Karpas-422 (cell line): ENCODE data around the gene CD300LB. TPM values are rescaled to one million over a fixed set of nuclear protein-coding genes. Genes with fewer than 3 reads are reported as not detected.

Experiments
- DNase-seq: peaks from one replicate; pipeline ENCODE4 v3.0.0-alpha.2; 2015
- H2AFZ ChIP-seq: fragments of 200-600 bp; sonication (generic); 2 replicates; pipeline ENCODE4 v1.6.1; 2014; ENCODE audit warnings: antibody characterized with exemption, low read length, mixed read lengths
- H3K27ac ChIP-seq: fragments of 200-600 bp; sonication (generic); 2 replicates; pipeline ENCODE4 v1.5.1; 2014; ENCODE audit warnings: mild to moderate bottlenecking, low read length, moderate library complexity
- H3K27me3 ChIP-seq: fragments of 200-600 bp; sonication (generic); 2 replicates; pipeline ENCODE4 v1.6.1; 2014; ENCODE audit warnings: low read length, mixed read lengths
- H3K36me3 ChIP-seq: fragments of 200-600 bp; sonication (generic); 2 replicates; pipeline ENCODE4 v1.6.1; 2014; ENCODE audit warnings: low read length, mixed read lengths; ENCODE audit not compliant: insufficient read depth
- H3K4me1 ChIP-seq: fragments of 200-600 bp; sonication (generic); 2 replicates; pipeline ENCODE4 v1.6.1; 2014; ENCODE audit warnings: mild to moderate bottlenecking, low read length, mixed read lengths
- H3K4me2 ChIP-seq: fragments of 200-600 bp; sonication (generic); 2 replicates; pipeline ENCODE4 v1.6.1; 2014; ENCODE audit warnings: low read length, low read depth, mild to moderate bottlenecking; ENCODE audit not compliant: poor library complexity, severe bottlenecking
- H3K4me3 ChIP-seq: fragments of 200-600 bp; sonication (generic); 2 replicates; pipeline ENCODE4 v1.5.1; 2014; ENCODE audit warnings: mild to moderate bottlenecking, antibody characterized with exemption, low read length, mixed read lengths
- H3K79me2 ChIP-seq: fragments of 200-600 bp; sonication (generic); 2 replicates; pipeline ENCODE4 v1.6.1; 2014; ENCODE audit warnings: mild to moderate bottlenecking, low read length, mixed read lengths
- H3K9ac ChIP-seq: fragments of 200-600 bp; sonication (generic); 2 replicates; pipeline ENCODE4 v1.6.0; 2014; ENCODE audit warnings: low read length
- H3K9me2 ChIP-seq: fragments of 200-600 bp; sonication (generic), shearing (Covaris generic); replicated peaks from 2 replicates; pipeline ENCODE4 v1.6.0; 2014; ENCODE audit warnings: mild to moderate bottlenecking, low read length, moderate library complexity; ENCODE audit not compliant: insufficient read depth
- H3K9me3 ChIP-seq: fragments of 300-700, 200-600 bp; sonication (generic); 2 replicates; pipeline ENCODE4 v1.6.1; 2014; ENCODE audit warnings: low read length, mixed read lengths
- H4K20me1 ChIP-seq: fragments of 200-600 bp; sonication (generic); 2 replicates; pipeline ENCODE4 v1.6.1; 2014; ENCODE audit warnings: mild to moderate bottlenecking, antibody characterized with exemption, low read length, low read depth; ENCODE audit not compliant: insufficient read depth
- total RNA-seq: library from RNA; depleted of rRNA; stranded (reverse); fragments of >200 nt; shearing (Covaris generic); gene quantifications from 2 replicates; pipeline ENCODE4 v1.2.3, GENCODE V29; 2014; ENCODE audit warnings: low replicate concordance

The CD300LB gene
- total RNA-seq, 1 experiment from 2014 or later: not detected

DNA sequence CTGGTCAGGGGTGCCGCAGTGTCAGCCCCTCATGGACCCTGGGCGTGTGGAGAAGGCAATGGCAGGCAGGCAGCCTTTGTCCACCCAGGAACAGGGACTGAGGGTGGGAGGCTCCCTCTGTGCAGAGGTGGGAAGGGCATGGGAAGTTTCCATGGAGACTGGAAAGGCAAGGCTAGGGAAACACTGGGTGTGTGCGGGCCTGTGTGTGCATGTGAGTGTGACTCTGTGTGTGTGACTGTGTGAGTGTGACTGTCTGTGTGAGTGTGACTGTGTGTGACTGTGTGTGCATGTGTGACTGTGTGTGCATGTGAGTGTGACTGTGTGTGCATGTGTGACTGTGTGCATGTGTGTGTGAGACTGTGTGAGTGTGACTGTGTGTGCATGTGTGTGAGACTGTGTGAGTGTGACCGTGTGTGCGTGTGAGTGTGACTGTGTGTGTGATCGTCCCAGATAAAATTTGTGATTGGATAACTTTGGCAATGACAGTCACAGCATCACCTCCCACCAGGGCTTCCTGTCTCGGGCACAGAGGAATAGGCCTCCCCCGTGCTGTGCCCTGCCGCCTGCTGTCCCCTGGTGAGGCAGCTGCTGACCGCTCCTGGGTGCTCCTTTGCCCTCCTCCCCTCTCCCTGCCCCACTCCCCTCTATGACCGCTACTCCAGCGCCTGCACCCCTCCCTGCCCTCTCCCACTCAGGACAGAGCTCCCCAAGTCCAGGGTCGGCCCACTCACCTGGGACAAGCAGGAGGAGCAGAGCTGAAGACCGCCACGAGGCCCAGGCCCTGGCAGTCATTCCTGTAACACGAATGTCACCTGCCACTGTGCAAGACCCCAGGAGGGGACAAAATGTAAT lies 13.9 kb upstream of the CD300LB start:
- H3K4me3 ChIP-seq: no peak overlapping the region
- H3K4me2 ChIP-seq: no peak overlapping the region
- H2AFZ ChIP-seq: no peak overlapping the region
- H3K27me3 ChIP-seq: no peaks in the 10 kb centered on the region
- no peaks in the 10 kb centered on the region for H3K9me2 ChIP-seq
- no peaks in the 10 kb centered on the region for H3K79me2 ChIP-seq
- H3K27ac ChIP-seq: no peak overlapping the region
- DNase-seq: no peak
- no peaks in the 10 kb centered on the region for H3K9me3 ChIP-seq
- no peaks in the 10 kb centered on the region for H3K36me3 ChIP-seq
- no peaks in the 10 kb centered on the region for H4K20me1 ChIP-seq
- no peak overlapping the region for H3K9ac ChIP-seq
- no peaks in the 10 kb centered on the region for H3K4me1 ChIP-seq

DNA sequence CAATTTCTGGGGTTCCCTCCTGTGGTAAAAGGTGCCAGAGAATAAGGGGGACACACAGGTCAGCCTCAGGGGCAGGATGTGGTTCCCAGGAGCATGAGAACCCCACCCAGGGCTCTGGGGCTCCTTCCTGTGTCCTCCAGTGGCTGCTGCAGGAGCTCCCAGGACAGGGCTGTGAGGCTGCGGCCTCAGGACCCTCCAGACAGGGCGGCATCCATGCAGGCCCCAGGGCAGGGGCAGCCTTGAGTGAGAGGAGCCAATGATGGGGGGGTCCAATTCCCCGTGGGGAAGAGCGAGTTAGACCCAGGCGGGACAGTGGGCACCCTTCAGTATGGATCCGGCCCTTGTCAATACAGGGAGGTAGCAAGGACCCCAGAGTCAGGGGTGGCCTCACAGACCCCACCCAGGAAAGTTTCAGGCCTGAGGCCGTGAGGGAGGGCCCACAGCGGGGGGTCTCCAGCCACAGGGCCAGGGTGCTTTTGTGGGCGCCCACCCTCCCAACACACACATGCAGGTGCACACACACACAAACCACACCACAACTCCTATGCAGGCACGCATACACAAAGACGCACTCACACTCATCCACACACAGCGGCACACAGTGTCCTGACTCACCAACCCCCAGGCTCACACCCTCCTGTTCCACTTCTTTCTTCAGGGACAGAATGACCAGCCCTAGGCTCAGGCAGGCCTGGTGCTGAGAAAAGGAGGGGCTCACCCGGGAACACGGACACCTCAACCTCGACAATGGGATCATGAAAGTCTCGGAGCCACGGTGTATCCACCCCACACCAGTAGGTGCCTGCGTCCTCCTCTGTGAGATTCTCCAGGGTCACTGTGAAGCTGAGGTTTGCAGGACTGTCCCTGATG lies 12.9 kb upstream of the CD300LB start:
- H3K4me3 ChIP-seq: no peak overlapping the region
- H4K20me1 ChIP-seq: no peaks in the 10 kb centered on the region
- no peaks in the 10 kb centered on the region for H3K9me3 ChIP-seq
- no peak overlapping the region for H3K4me2 ChIP-seq
- H2AFZ ChIP-seq: no peak overlapping the region
- H3K9me2 ChIP-seq: no peaks in the 10 kb centered on the region
- H3K36me3 ChIP-seq: no peaks in the 10 kb centered on the region
- no peak overlapping the region for H3K27ac ChIP-seq
- H3K79me2 ChIP-seq: no peaks in the 10 kb centered on the region
- no peaks in the 10 kb centered on the region for H3K4me1 ChIP-seq
- H3K27me3 ChIP-seq: no peaks in the 10 kb centered on the region
- DNase-seq: no peak
- no peak overlapping the region for H3K9ac ChIP-seq

DNA sequence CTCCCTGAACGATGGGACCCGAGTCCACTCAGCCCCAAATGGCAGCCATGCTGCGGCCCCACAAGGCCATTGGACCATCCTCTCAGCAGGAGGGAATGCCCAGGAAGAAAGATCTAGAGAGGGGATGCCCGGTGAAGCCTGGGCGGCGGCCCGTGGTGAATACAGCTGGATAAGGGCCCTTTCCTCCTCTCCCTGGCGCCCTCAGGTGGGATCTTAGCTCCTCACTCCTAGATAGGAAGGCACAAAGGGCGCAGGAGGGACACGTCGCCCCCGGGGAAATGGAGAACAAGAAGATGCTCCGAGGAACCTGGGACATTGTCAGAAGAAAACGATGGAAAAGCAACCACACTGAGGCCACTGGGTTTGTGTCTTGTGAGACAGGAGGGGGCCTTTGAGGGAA lies 12.1 kb upstream of the CD300LB start:
- H3K9me2 ChIP-seq: no peaks in the 10 kb centered on the region
- H2AFZ ChIP-seq: no peak overlapping the region
- H3K79me2 ChIP-seq: no peaks in the 10 kb centered on the region
- no peaks in the 10 kb centered on the region for H3K4me1 ChIP-seq
- H3K4me3 ChIP-seq: no peak overlapping the region
- DNase-seq: no peak
- H4K20me1 ChIP-seq: no peaks in the 10 kb centered on the region
- no peak overlapping the region for H3K9ac ChIP-seq
- no peak overlapping the region for H3K27ac ChIP-seq
- no peaks in the 10 kb centered on the region for H3K9me3 ChIP-seq
- no peak overlapping the region for H3K4me2 ChIP-seq
- no peaks in the 10 kb centered on the region for H3K27me3 ChIP-seq
- H3K36me3 ChIP-seq: no peaks in the 10 kb centered on the region

DNA sequence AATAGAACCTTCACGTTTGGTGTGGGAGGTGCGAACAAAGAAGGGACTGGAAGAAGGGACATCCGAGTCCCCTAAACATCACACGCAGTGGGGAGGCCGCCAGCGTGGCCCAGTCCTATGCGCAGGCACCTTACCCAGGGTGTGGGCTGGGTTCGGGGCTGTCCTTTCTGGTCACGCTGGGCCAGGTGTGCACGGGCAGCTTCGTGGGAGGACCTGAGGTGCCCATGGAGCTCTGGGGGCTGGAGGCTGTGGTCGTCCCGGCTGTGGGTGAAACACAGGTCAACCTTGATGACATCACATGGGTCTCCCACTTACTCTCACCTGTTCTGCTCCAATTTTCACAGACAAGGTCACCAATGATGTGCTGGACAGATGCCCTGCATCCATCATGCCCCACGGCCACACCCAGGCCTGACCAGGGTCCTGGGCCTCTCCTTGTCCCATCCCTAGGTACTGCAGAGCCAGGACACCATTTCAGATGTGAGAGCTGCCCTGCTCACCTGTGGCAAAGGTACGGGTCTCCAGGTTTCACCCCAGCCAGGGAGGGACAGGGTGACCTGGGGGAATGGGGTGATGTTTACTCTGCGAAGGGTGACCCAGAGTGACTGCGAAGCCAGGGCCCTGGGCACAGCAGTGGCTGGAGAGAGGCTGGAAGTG lies 11.6 kb upstream of the CD300LB start:
- H3K27me3 ChIP-seq: no peaks in the 10 kb centered on the region
- H2AFZ ChIP-seq: no peak overlapping the region
- H3K9me3 ChIP-seq: no peaks in the 10 kb centered on the region
- no peaks in the 10 kb centered on the region for H3K36me3 ChIP-seq
- H3K79me2 ChIP-seq: no peaks in the 10 kb centered on the region
- H3K9ac ChIP-seq: no peak overlapping the region
- no peak overlapping the region for H3K4me3 ChIP-seq
- H3K27ac ChIP-seq: no peak overlapping the region
- no peak for DNase-seq
- H4K20me1 ChIP-seq: no peaks in the 10 kb centered on the region
- H3K4me1 ChIP-seq: no peaks in the 10 kb centered on the region
- no peak overlapping the region for H3K4me2 ChIP-seq
- no peaks in the 10 kb centered on the region for H3K9me2 ChIP-seq

DNA sequence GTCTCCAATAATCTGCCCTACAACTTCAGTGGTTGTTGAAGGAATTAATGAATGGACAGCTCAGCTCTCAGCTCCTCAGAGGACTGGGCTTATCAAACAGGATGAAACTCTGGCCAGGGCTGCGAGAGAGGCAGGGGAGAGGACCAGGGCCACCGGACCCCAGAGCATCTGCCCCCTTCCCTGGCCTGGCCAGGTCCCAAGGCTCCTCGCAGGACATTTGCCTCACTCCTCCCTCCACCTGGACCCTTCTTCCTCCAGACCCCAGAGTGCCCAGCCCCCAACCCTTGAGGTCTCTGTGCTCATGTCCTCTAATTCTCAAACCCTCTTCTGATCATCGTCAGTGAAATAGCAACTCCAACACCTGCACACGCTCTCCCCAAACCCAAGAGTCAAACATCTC lies 10.9 kb upstream of the CD300LB start:
- no peak overlapping the region for H2AFZ ChIP-seq
- H3K4me2 ChIP-seq: no peak overlapping the region
- no peaks in the 10 kb centered on the region for H3K9me2 ChIP-seq
- H3K4me3 ChIP-seq: no peak overlapping the region
- H3K9me3 ChIP-seq: no peaks in the 10 kb centered on the region
- H3K27ac ChIP-seq: no peak overlapping the region
- DNase-seq: no peak
- H3K79me2 ChIP-seq: no peaks in the 10 kb centered on the region
- H3K36me3 ChIP-seq: no peaks in the 10 kb centered on the region
- no peaks in the 10 kb centered on the region for H3K4me1 ChIP-seq
- H3K9ac ChIP-seq: no peak overlapping the region
- no peaks in the 10 kb centered on the region for H3K27me3 ChIP-seq
- H4K20me1 ChIP-seq: no peaks in the 10 kb centered on the region

DNA sequence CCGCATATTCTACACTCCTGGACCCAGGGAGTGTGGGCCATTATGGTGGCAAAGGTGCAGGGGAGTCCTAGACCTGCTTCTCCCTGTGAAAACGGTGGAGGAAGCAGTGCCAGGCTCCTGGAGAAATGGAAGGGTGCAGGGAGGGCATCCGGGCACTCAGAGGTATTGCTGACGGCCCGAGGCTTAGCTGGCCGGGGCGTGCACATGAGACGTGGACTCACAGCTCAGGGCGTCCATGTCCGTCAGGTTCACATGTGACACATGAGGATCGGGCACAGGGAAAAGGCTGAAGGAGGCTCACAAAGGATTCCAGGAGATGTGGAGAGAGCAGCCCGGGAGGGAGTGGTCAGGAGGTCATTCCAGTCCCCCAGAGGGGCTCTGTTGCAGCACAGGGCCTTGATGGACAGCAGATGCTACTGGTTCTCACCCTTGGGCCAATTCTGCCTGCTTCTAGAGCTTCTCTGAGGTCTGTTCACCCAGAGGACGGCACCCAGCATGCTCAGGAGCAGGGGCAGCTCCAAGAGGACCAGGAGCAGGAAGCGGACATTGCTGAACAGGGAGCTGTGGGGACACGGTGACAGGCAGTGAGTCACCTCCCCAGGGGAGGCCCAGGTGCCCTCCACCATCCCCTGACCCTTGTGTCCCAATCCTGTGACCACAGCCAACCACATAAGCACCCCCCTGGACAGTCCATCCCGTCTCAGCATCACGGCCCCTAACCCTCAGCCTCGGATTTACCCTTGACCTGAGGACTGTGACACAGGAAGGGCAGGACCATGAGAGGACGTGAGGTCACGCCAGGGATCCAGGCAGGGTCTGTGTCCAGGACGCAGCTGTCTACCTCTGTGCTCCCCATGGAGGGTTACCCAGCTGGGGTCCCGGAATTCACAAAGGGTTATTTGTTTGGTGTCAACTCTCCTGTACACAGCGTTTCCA lies 10.2 kb upstream of the CD300LB start:
- H4K20me1 ChIP-seq: no peaks in the 10 kb centered on the region
- no peak overlapping the region for H3K4me2 ChIP-seq
- H3K4me1 ChIP-seq: no peaks in the 10 kb centered on the region
- H3K4me3 ChIP-seq: no peak overlapping the region
- H3K36me3 ChIP-seq: no peaks in the 10 kb centered on the region
- no peak for DNase-seq
- no peaks in the 10 kb centered on the region for H3K9me3 ChIP-seq
- no peaks in the 10 kb centered on the region for H3K9me2 ChIP-seq
- no peak overlapping the region for H3K9ac ChIP-seq
- H3K27ac ChIP-seq: no peak overlapping the region
- H2AFZ ChIP-seq: no peak overlapping the region
- H3K27me3 ChIP-seq: no peaks in the 10 kb centered on the region
- no peaks in the 10 kb centered on the region for H3K79me2 ChIP-seq

DNA sequence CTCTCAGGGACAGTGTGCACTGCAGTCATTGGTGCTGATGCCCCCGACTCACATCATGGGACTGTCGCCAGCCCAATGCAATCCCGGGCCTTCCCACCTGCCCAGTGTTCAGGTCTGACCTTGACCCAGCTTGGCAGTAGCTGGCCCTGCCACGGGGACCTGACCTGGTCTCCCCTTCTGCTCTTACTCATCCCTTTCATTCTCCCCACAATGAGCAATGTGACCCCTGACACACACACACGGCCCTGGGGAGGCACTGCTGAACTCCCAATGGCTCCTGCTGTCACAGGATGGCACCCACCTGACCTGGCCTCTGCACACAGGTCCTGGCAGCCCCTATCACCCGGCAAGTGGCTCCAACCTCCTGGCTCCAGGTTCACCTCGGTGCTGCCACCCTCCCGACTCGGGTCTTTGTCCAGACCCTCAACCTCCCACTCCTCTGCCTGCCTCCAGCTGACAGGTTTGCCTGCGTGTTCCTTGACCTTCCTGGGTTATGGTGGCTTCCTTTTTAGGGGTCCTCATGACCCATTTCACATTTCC lies 8.1 kb upstream of the CD300LB start:
- Histone ChIP-seq H3K4me3 (no peak overlapping the region), H3K4me2 (no peak overlapping the region), H3K9ac (no peak overlapping the region), H3K79me2 (no peaks in the 10 kb centered on the region), H3K36me3 (no peaks in the 10 kb centered on the region), H3K27me3 (no peaks in the 10 kb centered on the region), H3K4me1 (no peaks in the 10 kb centered on the region), H2AFZ (no peak overlapping the region), H3K9me3 (no peaks in the 10 kb centered on the region), H4K20me1 (no peaks in the 10 kb centered on the region), H3K27ac (no peak overlapping the region), H3K9me2 (no peaks in the 10 kb centered on the region)
- DNase-seq: no peak
